Hematopoietic multipotent progenitor cell treated with erythropoietin and hydrocortisone succinate and interleukin-3 and kit ligand, for 8 days (in vitro differentiated cells): Measurements from ENCODE around the gene AOX1.
"Not testable (repeated sequence)": the region's sequence is repeated elsewhere in the genome, so short reads cannot be mapped to it uniquely, and the experiment has no call there.

Source experiments
- DNase-seq: peaks from one replicate; pipeline ENCODE4 v3.0.0-alpha.2; 2015

AOX1 gene

DNA sequence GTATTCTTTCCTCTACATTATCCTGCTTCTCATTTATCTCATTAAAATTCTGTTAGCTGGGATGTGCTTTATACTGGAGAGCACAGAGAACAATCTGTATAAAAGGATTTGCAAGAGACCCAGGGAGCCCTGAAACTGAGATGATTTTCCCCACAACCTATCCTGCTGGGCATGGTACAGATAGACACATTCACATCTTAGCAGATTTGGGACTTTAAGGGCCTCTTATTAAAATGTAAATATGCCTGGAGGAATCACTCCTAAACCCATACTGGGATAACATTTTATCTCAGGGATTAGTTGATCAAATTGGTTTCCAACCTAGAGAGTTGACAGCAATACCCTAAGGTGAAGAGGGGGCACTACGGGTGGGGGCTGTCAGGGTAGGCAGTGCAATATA lies 45.5 kb downstream of the AOX1 start:
- DNase-seq: no peak

DNA sequence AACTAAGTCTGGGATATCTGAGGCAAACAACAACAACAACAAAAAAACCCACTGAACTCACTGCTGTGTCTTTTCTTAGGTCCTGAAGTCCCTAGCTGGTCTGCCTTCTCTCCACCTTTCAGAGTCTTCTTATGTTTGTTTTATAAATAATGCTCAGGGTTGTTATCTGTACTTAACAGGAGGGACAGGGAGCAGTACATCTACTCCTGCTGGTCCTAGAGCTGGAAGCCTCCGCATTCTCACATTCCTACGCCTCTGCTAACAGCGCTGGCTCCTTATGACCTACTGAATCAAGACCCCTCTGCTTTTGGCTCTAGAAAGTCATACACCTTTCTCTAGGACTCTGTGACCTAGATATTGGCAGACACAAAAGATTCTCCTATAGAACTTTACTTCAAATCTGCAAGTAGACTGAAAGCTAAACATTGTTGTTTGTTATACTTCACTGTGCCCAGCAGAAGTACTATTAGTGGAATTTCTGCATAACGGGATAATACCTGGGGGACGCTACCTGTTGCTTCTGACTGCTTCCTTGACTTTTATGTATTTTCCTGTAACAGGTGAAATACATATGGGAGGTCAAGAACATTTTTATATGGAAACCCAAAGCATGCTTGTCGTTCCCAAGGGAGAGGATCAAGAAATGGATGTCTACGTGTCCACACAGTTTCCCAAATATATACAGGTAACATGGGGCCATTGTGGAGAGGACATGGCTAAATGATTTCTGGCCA lies 48.6 kb downstream of the AOX1 start:
- no peak for DNase-seq

DNA sequence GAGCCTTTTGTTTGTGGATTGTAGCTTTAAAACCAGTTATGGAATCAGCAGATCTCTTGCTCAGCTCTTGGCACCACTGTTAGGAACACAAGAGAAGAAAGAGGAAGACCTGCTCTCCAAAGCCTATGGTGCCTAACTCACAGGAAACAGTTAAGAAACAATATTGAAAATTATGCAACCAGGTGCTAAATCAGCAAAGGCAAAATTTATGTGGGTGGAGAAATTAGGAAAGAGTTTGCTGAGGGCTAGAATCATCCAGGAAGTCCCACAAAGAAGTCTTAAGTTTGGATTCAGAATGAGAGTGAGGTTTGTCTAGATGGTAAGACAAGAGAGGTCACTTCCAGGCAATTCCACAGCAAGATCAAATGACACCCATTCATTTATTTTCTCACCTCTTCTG lies 49.4 kb downstream of the AOX1 start:
- DNase-seq: no peak

DNA sequence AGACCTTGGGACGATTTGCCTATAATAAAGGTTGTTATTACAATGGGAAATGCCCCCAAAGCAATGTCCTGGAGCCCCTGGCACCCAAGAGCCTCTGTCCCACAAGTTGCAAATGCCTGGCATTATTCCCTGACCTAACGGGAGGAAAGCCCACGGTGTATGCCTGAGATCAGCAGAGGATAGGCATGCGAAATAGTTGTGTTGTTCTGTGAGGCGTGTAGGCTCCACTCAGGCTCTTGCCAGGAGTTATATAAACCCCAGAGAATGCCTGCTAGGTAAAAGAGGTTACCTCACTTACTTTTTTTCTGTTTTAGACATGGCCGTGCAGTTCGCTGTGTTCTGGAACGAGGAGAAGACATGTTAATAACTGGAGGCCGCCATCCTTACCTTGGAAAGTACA lies 52.1 kb downstream of the AOX1 start:
- no peak for DNase-seq

DNA sequence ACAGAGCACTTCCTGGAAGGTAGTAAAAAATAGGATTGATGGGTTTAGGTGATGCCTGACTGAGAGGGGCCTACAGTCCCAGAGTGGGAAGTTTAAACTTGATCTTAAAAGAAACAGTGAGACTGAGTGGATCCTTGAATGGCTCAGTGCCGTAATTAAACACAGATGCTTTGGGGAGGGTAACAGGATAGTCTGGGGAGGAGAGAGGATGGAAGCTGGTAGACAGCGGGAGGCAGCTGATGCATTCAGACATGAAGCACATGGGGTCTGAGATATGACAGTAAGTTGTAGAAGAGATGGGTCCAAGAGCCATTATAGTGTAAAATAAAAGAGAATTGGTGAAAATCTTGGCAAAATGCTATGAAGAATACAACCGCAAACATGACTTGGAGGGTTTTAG lies 54.4 kb downstream of the AOX1 start:
- DNase-seq: no peak

DNA sequence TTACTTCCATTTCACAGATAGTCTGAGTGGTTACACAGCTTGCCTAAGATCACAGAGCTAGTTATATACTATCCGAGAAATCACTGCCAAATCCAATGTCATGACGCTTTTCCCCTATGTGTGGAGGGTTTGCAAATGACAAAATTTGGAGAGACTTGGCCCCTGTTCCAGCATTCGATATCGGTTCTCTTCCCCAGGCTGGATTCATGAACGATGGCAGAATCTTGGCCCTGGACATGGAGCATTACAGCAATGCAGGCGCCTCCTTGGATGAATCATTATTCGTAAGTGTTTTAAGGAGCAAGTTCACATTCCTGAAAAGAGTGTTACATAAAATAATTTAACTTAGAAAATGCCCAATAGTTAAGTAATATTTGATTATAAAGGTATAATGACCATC lies 55.1 kb downstream of the AOX1 start:
- no peak for DNase-seq

DNA sequence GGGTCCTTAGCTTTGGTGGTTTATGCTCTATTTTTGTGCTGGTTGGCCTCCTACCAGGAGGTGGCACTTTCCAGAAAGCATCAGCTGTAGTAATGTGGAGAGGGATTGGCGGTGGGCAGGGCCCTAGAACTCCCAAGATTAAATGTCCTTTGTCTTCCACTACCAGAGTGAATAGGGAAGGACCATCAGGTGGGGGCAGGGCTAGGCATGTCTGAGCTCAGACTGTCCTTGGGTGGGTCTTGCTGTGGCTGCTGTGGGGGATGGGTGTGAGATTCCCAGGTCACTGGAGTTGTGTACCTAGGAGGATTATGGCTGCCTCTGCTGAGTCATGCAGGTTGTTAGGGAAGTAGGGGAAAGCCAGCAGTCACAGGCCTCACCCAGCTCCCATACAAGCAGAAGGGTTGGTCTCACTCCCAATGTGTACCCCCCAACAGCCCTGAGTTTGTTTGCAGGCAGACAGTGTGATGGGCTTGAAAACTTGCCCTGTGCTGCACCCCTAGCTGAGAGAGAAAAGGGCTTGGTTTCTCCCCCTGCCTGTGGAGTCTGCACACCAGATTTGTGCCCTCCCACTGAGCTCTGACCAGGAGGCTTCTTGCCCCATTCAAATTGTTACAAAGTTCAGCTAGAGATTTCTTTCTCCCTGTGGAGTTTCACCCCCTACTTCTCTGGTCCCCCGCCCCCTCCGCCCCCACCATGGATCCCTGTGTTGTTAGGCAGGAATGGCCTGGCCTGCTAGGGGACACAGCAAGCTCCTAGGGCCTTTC lies 62.9 kb downstream of the AOX1 start:
- DNase-seq: not testable (repeated sequence)

DNA sequence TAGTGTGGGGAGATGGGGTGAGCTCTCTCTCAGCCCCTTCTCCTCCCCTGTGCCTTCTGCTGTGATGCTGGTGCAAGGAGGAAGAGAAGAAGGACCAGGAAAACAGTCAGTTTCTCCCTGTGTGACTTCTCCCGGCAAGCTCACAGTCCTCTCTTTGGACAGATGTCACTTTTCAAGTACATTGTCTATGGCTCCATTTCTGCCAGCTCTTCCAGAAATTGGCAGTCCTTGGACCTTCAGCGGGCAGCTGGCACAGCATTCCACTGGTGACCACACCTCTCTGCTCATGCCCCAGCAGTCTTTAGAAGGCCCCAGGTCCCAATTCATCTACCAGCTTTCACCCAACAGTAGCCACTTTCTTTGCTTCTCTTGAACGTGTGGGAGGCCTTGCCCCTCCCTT lies 63.9 kb downstream of the AOX1 start:
- no peak for DNase-seq

DNA sequence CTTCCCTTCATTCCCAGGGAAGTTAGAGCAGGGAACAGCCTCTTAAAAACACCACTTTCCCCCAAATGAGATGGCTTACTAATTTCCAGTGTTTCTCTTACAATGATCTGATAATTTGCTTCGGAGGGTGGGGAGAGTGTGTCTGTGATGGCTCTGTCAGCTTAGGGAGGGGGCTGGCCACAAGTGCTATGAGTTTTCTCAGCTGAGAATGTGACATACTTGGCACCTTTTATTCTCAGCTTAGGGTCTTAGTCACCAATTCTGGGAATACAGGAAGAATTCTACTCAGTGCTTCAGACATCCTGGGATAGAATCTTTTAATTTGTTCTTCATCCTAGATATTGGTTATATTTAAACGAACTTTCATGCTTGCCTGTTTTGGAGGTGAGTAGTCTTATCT lies 64.4 kb downstream of the AOX1 start:
- no peak for DNase-seq

DNA sequence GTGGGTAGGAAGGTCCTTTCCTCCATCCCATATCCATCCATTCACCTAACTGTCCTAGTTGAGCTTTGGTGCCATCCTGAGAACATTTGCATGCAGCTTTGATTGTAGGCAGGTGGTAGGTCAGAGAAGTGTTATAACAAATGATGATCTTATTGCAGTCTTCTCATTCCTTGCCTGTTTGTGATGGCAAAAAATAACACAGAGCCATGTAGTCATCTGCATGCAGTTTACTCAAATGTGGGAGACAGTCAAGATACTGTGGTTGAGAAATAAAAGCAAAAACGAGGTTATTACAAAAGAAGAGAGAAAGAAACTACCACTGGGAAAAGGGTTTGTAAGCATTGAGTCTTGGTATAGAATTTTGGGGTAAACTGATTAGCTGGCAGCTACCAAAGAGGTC lies 66.3 kb downstream of the AOX1 start:
- no peak for DNase-seq

DNA sequence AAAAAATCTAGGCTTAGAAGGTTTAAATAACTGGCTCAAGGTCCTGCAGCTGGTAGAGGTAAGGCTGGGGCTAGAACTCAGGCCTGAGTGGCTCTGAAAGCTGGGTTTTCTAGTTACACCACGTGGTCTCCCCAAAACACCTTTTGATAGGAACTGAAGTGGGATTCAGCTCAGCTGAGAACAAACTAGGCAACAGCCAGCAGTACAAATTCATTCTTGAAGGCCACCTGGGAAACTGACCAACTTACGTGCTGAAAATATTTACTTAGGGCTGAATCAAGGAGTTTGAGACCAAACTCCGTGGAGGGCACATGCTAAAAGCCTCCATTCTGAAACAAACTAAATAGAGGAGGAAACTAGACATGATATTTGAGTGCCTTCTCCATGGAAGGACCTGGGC lies 67.2 kb downstream of the AOX1 start:
- DNase-seq: no peak

DNA sequence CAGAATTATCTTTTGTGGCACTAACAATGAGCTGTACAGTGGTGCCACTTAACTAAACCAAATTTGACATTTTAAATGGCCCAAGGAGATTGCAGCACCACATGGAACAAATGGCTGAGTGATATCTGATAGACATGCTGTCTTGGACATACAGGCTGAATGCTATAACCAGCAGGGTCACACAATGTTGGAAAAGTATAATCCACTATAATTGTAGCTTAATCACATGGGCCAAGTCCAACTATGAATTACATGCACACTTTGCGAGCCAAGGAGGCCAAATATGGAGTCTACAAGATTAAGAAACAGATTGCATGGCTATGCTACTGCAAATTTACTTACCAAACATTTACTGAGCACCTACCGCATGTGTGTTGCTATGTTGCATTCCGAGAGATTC lies 69.0 kb downstream of the AOX1 start:
- no peak for DNase-seq

DNA sequence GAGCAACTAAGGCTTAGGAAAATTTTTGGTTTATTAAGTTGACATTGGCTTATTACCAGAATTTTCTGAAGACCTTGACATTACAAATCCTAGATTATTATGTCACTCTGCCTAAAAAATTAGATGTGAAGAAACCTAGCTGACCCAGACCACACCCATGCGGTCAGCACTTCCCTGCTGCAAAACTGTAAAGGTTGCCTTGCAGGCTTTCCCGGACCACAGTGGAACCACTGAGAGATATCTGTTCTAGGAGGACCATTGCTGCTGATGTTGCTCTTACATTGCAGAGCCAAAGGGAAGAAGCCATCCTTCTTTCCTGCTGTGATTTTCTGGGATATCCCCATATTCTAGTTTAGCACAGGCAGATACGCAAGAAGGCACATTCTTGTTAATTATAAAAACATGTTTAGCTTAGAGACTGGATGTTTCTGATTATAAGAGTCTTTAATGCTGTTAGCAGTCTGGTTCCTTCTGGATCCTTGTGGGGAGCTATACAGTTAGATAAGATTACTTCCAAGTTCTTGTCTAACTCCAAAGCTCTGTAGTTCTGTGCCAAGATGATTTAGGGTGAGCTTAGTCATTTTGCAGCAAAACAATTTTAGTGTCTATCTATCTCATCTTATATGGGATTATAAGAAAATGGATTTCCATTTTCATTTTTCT lies 70.2 kb downstream of the AOX1 start:
- DNase-seq: no peak

DNA sequence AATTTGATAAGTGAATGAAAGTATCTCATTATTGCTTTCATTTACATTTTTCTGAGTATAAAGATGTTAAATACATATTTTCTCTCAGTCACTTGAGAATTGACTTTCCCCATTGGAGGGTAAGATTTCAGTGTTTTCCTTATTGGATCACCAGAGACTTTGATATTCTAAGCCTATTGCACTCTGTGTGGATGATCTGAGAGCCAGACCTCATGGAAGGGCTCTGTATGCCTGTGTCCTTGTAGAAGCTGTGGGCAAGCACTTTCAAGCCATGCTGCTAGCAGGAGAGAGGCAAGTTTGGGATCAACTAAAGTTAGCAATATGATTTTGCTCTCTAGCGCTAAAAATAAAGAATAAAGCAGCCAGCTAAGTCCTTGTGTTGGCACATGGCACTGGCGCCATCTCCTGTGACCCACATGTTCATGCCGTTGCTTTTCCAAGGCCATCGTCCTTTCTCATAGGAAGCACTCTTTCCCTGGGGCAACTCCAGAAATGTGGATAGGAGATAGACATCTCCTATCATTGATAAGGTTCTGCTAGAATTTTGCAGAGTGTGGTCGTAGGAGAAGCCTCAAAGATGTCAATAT lies 72.6 kb downstream of the AOX1 start:
- no peak for DNase-seq

DNA sequence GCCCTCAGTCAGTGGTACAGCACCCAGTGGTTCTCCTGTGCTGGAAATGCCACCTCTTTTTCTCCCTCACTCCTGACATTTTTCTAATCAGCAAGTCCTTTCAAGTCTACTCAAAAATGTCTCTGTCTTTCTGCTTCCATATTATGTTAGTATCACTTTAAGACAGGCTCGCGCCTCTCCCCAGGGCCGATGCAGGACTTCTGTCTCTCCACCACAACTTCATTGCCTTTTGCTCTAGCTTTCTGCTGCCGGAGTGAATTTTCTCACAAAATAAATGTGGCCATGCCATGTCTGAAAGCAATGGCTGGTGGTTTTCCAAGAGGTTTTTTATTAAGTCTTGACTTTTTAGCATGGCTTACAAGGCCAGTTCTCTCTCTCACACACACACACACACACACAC lies 73.6 kb downstream of the AOX1 start:
- no peak for DNase-seq

DNA sequence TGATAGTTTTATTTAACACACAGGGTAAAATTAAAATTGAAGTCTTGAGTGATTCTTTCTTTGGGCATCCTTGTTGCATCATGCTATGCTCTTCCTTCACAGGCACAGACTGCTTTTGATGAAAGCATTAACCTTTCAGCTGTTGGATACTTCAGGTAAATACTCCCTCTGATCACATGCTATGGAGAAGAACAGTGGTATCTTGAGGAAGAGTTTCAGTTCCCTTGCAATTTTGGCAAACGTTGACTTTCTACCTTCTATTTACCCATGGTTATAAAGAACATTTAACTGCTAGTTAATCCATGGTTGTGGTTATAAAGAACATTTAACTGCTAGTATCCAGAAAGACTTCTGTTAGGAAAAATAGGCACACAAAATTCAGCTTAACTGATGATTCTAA lies 75.7 kb downstream of the AOX1 start:
- no peak for DNase-seq

DNA sequence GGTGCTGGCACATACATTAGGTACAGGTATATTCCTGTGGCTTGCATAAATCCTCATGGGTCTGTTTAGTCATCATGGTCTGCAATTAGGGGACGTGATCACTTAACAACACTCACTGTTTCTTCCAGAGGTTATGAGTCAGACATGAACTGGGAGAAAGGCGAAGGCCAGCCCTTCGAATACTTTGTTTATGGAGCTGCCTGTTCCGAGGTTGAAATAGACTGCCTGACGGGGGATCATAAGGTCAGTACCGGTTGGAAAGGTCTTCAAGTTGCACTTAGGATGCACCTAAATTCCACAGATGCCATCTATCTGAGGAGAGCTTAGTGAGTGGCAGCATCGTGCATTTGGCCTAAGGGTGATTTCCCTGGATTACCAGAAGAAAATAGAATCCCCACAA lies 76.9 kb downstream of the AOX1 start:
- DNase-seq: no peak

DNA sequence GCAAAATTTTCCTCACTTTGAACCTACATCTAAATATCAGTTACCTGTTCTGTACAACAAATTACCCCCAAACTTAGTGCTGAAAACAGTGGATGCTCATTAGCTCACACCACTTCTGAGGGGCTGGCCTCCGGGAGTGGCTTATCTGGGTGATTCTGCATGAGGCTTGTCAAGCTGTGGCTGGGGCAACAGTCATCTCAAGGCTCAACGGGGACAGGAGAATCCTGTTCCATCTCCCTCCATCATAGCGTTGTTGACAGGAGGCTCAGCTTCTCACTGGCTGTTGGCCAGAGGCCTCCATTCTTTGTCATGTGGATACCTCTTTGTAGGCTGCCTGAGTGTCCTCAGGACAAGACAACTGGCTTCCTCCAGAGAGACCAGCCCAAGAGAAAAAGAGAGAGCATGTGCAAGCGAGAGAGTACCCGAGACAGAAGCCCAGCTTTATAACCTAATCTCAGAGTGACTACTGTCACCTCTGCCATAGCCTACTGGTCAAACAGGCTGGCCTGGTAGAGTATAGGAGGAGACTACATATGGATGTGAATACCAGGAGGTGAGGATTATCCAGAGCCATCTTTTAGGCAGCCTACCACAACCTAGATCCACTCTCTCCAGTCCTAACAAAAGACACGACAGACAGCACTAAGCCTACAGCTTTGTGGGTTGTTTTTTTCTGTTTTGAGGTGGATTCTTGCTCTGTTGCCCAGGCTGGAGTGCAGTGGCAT lies 79.1 kb downstream of the AOX1 start:
- DNase-seq: no peak

DNA sequence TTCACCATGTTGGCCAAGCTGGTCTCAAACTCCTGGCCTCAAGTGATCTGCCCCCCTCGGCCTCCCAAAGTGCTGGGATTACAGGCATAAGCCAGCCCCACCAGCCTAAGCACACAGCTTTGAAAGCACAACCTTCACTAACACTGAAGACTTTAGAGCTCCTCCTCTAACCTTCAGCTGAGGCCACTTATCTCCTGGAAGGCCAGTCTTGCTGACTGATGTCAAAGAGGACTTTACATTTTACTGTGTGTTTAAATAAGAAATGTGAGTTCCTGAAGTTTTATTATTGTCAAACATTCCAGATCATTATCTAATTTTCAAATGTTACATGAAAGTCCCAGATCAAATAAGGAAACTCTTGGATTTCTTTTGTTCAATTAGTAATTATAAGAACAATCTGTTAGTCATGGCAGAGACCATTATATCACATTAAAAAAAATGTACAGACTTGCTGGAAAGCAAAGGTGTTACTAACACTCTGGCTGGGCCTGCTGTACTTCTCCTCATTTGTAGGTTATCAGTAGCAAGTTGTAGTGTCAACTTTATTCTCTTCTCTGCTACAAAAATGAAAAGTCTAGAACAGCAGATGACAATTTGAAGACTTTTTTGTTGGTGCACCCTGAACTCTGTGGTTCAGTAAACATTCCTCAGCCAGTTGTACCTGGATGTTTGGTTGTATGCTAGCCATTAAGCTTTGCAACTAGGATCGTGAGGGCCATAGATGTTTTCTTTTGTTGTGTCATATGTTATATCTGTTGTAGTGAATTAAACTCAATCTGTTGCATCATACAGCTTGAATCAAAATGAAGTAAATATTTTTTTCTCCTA lies 80.0 kb downstream of the AOX1 start:
- no peak for DNase-seq

DNA sequence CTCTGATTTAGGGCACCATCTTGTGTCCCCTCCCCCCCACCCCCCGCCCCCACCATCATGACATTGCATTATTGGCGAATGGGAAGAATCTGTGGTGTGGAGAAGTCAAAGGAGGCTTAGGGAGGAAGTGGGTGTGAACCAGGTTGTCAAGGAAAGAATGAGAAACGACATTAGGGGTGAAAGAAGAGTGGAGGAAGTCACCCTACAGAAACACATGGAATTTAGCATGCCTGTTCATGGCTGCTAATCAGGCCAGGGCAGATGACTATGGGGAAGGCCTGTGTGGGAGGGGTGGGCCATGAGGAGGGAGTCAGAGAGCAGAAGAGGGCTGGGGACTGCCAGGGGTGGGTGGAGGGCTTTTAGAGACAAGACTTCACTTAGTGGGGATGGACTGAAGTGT lies 81.6 kb downstream of the AOX1 start:
- no peak for DNase-seq

DNA sequence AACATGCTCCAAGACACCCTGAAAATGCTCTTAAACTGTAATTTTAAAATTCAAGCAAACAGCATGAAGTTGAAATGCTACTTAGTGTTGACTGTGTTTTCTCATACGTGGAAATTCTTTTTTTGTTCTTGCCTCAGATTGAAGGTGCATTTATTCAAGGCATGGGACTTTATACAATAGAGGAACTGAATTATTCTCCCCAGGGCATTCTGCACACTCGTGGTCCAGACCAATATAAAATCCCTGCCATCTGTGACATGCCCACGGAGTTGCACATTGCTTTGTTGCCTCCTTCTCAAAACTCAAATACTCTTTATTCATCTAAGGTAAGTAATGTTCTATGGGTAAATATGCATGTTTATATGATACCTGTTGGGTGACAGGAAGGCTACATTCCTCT lies 82.7 kb downstream of the AOX1 start:
- DNase-seq: no peak

DNA sequence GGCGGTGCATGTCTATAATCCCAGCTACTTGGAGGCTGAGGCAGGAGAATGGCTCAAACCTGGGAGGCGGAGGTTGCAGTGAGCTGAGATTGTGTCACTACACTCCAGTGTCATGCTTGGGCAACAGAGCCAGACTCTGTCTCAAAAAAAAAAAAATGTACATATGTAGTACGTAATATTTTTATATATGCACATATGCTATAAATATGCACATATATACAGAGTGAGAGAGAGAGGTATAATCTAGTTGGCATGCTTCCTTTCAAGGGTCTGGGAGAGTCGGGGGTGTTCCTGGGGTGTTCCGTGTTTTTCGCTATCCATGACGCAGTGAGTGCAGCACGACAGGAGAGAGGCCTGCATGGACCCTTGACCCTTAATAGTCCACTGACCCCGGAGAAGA lies 83.5 kb downstream of the AOX1 start:
- no peak for DNase-seq
